Measurements from ENCODE around the gene CROCC2. TPM values are rescaled to one million over a fixed set of nuclear protein-coding genes. Genes with fewer than 3 reads are reported as not detected.

Gene CROCC2
- total and polyA plus RNA-seq, 7 donors = under 0.01 to 0.09 TPM; not detected in 5

- no peak overlapping the region for H3K27ac ChIP-seq
- H3K36me3 ChIP-seq = no peaks in the 10 kb centered on the region
- intact Hi-C loops (cut with DNase I) = no loop called here
- peaks cover 0 to 20% (median 12%) of the 10 kb centered on the region in 3 donors for H3K27me3 ChIP-seq
- no peak overlapping the region for H3K4me3 ChIP-seq
- H3K9me3 ChIP-seq = peaks cover 0 to 4% (median 2%) of the 10 kb centered on the region in 4 donors
- TF ChIP-seq, protein P1, sequence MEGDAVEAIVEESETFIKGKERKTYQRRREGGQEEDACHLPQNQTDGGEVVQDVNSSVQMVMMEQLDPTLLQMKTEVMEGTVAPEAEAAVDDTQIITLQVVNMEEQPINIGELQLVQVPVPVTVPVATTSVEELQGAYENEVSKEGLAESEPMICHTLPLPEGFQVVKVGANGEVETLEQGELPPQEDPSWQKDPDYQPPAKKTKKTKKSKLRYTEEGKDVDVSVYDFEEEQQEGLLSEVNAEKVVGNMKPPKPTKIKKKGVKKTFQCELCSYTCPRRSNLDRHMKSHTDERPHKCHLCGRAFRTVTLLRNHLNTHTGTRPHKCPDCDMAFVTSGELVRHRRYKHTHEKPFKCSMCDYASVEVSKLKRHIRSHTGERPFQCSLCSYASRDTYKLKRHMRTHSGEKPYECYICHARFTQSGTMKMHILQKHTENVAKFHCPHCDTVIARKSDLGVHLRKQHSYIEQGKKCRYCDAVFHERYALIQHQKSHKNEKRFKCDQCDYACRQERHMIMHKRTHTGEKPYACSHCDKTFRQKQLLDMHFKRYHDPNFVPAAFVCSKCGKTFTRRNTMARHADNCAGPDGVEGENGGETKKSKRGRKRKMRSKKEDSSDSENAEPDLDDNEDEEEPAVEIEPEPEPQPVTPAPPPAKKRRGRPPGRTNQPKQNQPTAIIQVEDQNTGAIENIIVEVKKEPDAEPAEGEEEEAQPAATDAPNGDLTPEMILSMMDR (IDR thresholded peaks at IDR 0.05) = no peak
- TF ChIP-seq EP300 (IDR thresholded peaks at IDR 0.05) (no peak), POLR2AphosphoS5 (IDR thresholded peaks at IDR 0.05) (no peak), POLR2A (IDR thresholded peaks at IDR 0.05) (no peak)
- DNase-seq = peak; percentile 54
- peaks cover 0 to 17% (median 11%) of the 10 kb centered on the region in 4 donors for H3K4me1 ChIP-seq
- 92 to 95% methylated on average over 6 of the region's 6 CpGs for WGBS, 2 donors
Observed at GRCh38 chr2:240988571-240989271, 82.6 kb downstream of the CROCC2 start.

- Histone ChIP-seq H3K9me3 (peaks cover 0 to 4% (median 2%) of the 10 kb centered on the region in 4 donors), H3K4me1 (peaks cover 0 to 17% (median 11%) of the 10 kb centered on the region in 4 donors), H3K4me3 (no peak overlapping the region), H3K27me3 (peaks cover 0 to 14% (median 8%) of the 10 kb centered on the region in 3 donors), H3K36me3 (no peaks in the 10 kb centered on the region), H3K27ac (no peak overlapping the region)
- 72 to 86% methylated on average over 17 of the region's 17 CpGs for WGBS, 2 donors
- TF ChIP-seq POLR2AphosphoS5 (IDR thresholded peaks at IDR 0.05) (no peak), POLR2A (IDR thresholded peaks at IDR 0.05) (no peak), EP300 (IDR thresholded peaks at IDR 0.05) (no peak)
- TF ChIP-seq, protein P1 (IDR thresholded peaks at IDR 0.05) = no peak
- peak; percentile 62 for DNase-seq
- intact Hi-C loops (cut with DNase I) = no loop called here
Observed at GRCh38 chr2:240989451-240990265, 83.5 kb downstream of the CROCC2 start.

GRCh38 chr2:240990266-240990529 lies 84.1 kb downstream of the CROCC2 start:
- DNase-seq = no peak
- Histone ChIP-seq H3K27me3 (peaks cover 0 to 14% (median 8%) of the 10 kb centered on the region in 3 donors), H3K4me3 (no peak overlapping the region), H3K36me3 (no peaks in the 10 kb centered on the region), H3K9me3 (peaks cover 0 to 4% (median 2%) of the 10 kb centered on the region in 4 donors), H3K27ac (no peak overlapping the region), H3K4me1 (peaks cover 0 to 17% (median 11%) of the 10 kb centered on the region in 4 donors)
- no peak for TF ChIP-seq EP300 (IDR thresholded peaks at IDR 0.05)
- 39 to 76% methylated on average over 2 of the region's 2 CpGs for WGBS, 2 donors
- intact Hi-C loops (cut with DNase I) = no loop called here

DNA sequence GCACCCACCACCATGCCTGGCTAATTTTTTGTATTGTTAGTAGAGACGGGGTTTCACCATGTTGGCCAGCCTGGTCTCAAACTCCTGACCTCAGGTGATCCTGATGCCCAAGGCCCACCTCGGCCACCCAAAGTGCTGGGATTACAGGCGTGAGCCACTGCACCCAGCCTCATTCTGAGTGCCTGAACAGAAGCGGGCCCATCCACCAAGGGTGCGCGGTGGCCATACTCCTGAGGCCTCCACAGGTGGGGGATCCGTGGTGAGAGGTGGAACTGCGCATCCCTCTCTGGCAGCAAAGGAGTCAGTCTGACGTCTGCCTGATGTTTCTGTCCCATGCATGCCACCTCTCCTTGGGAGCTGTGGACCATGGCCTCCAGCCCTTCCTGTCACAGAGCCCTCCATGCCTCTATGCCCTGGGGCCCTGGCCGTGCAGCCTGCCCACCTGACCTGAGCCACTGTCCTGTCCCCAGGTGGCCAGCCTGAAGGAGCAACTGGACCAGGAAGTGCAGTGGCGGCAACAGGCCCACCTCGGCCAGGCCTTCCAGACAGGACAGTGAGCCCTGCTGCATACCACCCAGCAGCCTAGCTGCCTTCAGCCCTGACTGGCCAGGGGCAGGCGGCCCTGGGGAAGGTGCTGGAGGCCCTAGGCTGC lies 84.7 kb downstream of the CROCC2 start:
- Histone ChIP-seq H3K4me3 (no peak overlapping the region), H3K9me3 (peaks cover 0 to 4% (median 2%) of the 10 kb centered on the region in 4 donors), H3K27me3 (peaks cover 0 to 13% (median 6%) of the 10 kb centered on the region in 3 donors), H3K27ac (peak overlapping the region; percentile 57 to 68 (median 66)), H3K36me3 (no peaks in the 10 kb centered on the region), H3K4me1 (peaks cover 0 to 17% (median 11%) of the 10 kb centered on the region in 4 donors)
- whole genome bisulfite sequencing, 2 donors = 93 to 94% methylated on average over 13 of the region's 13 CpGs
- peak; percentile 63 for DNase-seq
- TF ChIP-seq EP300 (IDR thresholded peaks at IDR 0.05) = no peak
- TF ChIP-seq, protein P1 (IDR thresholded peaks at IDR 0.05) = no peak
- TF ChIP-seq POLR2A (IDR thresholded peaks at IDR 0.05) = no peak
- no peak for TF ChIP-seq POLR2AphosphoS5 (IDR thresholded peaks at IDR 0.05)
- intact Hi-C loops (cut with DNase I) = no loop called here

All from sigmoid colon (tissue), 7 donors.